ENCODE results near the gene ZNF468.
"Not testable (repeated sequence)": the region's sequence is repeated elsewhere in the genome, so short reads cannot be mapped to it uniquely, and the experiment has no call there.

ZNF468 gene

DNA sequence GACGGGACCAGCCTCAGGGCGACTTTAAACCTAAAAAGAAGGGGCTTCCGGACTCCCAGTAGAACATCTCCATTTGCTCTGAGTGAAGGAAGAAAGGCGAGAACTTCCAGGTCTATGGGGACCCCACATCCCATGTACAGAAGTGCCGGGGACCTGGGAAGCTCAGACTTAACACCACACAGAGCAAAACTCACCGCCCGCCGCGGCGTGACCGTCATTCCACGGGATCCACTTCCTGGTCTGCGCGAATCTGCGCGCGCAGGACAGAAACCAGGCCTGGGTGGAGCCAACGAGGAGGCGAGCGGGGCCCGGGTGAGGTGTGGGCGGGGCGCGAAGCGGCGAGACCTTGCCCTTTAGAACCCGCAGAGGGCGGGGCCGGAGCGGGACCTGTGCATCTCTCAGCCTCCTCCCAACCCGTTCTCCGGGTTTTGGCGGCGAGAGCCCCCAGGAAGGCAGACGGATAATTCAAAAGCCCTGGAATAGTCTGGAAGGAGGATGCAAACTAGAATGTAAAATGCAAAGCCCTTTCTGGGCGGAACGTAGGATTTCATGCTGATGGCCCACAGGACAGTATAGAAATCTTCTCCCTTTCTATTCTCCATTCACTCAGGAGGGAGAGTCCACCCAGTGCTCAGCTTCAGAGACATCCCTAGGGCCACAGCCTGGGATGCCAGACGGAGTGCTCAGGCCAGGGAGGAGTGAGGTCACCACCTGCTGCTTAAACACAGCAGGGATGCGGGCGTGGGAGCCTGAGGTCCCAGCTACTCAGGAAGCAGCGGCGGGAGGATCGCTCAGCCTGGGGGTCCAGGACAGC is at the start of gene ZNF468:
TSS of gene ZNF468 (minus strand) at position 242 of the 814 bp plus-strand sequence. CDS start 3,347 bp downstream, outside the sequence.
- DNase-seq (ENCODE audit: low read depth) = peak; percentile 22
- peak within 1 kb of the TSS; percentile 86 for H3K4me3 ChIP-seq (ENCODE audit: low read depth, low read length)

DNA sequence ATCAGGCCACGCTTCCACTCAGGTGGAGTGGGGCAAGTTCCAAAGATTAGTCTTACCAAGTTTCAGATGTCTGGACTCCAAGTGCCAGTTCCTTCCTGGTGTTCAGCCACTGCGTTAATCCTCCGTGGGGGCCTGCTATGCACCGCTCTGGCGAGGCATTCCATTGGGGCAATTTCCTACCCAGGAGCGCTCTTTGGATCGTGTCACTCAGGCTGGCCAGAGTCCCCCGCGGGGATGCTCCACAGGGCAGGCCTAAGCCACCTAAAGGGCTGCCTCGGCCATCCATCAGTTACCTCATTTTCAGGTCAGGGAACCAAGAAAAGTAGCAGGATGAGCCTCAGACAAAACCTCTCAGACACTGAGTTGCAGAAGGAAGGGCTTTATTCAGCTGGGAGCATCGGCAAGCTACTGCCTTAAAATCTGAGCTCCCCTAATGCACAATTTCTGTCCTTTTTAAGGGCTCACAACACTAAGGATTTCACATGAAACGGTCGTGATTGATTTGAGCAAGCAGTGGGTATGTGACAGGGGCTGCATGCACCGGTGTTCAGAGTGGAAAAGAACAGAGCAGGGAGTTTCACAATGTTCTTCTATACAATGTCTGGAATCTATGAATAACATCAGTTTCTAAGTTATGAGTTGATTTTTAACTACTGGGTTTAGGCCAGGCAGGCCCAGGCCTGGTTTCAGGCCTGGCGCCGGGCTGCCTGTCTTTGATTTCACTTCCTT is 46.8 kb upstream of the ZNF468 start:
- DNase-seq (ENCODE audit: low read depth); H3K4me3 ChIP-seq (ENCODE audit: low read depth, low read length): not testable (repeated sequence)

DNA sequence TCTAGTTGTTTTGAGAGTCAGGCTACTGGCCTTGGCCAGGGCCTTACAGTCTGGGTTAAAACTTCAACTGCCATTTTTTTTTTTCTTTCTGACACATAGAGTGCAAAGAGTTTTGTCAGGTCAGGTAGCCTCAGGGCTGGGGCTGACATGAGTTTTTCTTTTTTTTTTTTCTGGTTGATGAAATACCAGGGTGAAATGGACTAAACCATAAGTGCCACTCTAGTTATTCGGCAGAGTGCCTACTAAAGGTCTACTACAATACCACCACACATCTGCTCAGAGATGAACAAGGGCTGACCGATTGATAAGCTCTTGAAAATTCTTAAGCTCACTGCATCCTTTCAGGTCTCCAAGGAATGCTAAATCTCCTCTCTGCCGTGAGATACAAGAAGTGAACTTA is 44.4 kb upstream of the ZNF468 start:
- no peak overlapping the region for H3K4me3 ChIP-seq (ENCODE audit: low read depth, low read length)
- DNase-seq (ENCODE audit: low read depth) = no peak
- TF ChIP-seq, protein P1, sequence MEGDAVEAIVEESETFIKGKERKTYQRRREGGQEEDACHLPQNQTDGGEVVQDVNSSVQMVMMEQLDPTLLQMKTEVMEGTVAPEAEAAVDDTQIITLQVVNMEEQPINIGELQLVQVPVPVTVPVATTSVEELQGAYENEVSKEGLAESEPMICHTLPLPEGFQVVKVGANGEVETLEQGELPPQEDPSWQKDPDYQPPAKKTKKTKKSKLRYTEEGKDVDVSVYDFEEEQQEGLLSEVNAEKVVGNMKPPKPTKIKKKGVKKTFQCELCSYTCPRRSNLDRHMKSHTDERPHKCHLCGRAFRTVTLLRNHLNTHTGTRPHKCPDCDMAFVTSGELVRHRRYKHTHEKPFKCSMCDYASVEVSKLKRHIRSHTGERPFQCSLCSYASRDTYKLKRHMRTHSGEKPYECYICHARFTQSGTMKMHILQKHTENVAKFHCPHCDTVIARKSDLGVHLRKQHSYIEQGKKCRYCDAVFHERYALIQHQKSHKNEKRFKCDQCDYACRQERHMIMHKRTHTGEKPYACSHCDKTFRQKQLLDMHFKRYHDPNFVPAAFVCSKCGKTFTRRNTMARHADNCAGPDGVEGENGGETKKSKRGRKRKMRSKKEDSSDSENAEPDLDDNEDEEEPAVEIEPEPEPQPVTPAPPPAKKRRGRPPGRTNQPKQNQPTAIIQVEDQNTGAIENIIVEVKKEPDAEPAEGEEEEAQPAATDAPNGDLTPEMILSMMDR (IDR thresholded peaks at IDR 0.05; ENCODE audit: low read depth, low read length, missing control alignments) = no peak

DNA sequence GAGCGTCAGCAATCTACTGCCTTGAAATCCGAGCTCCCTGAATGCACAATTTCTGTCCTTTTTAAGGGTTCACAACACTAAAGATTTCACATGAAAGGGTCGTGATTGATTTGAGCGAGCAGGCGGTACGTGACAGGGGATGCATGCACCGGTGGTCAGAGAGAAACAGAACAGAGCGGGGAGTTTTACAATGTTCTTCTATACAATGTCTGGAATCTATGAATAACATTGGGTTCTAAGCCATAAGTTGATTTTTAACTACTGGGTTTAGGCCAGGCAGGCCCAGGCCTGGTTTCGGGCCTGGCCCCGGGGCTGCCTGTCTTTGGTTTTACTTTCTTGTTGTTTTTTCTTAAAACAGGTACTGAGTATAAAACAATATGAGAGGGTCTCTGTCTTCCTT is 41.2 kb upstream of the ZNF468 start:
- not testable (repeated sequence) for DNase-seq (ENCODE audit: low read depth)

DNA sequence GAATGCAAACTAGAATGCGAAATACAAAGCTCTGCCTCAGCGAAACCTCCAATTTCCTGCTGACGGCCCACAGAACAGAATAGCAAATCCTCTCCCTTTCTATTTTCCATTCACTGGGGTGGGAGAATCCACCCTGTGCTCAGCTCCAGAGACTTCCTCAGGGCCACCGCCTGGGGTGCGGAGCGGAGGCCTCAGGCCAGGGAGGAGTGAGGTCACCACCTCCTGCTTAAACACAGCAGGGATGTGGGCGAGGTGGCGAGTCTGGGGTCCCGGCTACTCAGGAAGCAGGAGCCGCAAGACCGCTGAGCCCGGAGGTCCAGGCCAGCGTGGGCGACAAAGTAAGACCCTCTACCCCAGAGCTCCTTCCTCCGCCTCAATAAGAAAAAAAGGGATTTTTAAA is 40.7 kb upstream of the ZNF468 start:
- no peak for DNase-seq (ENCODE audit: low read depth)
- no peak overlapping the region for H3K4me3 ChIP-seq (ENCODE audit: low read depth, low read length)
- TF ChIP-seq, protein P1 (IDR thresholded peaks at IDR 0.05; ENCODE audit: low read depth, low read length, missing control alignments) = no peak

More for the DNA sequence above, 41.2 kb upstream of the ZNF468 start:
- H3K4me3 ChIP-seq (ENCODE audit: low read depth, low read length) = not testable (repeated sequence)

GRCh38 chr19:52897138-52897935 is 39.9 kb upstream of the ZNF468 start, which contains the start of gene ZNF320:
Gene ZNF320, minus strand, starts transcription at chr19:52897635. Its CDS starts 7,380 bp downstream, at chr19:52890255.
- peak; percentile 78 for DNase-seq (ENCODE audit: low read depth)
- H3K4me3 ChIP-seq (ENCODE audit: low read depth, low read length) = peak within 1 kb of the TSS; percentile 58
- TF ChIP-seq, protein P1 (IDR thresholded peaks at IDR 0.05; ENCODE audit: low read depth, low read length, missing control alignments) = no peak

- H3K4me3 ChIP-seq (ENCODE audit: low read depth, low read length) = peak overlapping the region; percentile 58
- TF ChIP-seq, protein P1 (IDR thresholded peaks at IDR 0.05; ENCODE audit: low read depth, low read length, missing control alignments) = no peak
- DNase-seq (ENCODE audit: low read depth) = no peak
Measured at GRCh38 chr19:52896431-52897137, 39.2 kb upstream of the ZNF468 start.

- no peak overlapping the region for H3K4me3 ChIP-seq (ENCODE audit: low read depth, low read length)
- DNase-seq (ENCODE audit: low read depth) = no peak
- TF ChIP-seq, protein P1 (IDR thresholded peaks at IDR 0.05; ENCODE audit: low read depth, low read length, missing control alignments) = no peak
Measured at GRCh38 chr19:52891336-52891735, 33.9 kb upstream of the ZNF468 start.

Measured in GM12864 (cell line).